ENCODE results near the gene MACROD2. TPM values are rescaled to one million over a fixed set of nuclear protein-coding genes. Genes with fewer than 3 reads are reported as not detected.

MACROD2 gene
- total RNA-seq, 1 donor from 2014 or later: 3.1 TPM

GRCh38 chr20:14764511-14765369 lies 769.4 kb downstream of the MACROD2 start:
- Histone ChIP-seq H3K4me3 (ENCODE audit: low read length in 3 of 3) (no peak overlapping the region), H3K36me3 (ENCODE audit: control insufficient read depth in 3 of 3, insufficient read depth in 3 of 3, low read length in 3 of 3) (no peaks in the 10 kb centered on the region), H3K4me1 (ENCODE audit: control insufficient read depth in 3 of 3, insufficient read depth in 3 of 3, low read length in 3 of 3) (no peaks in the 10 kb centered on the region), H3K9ac (ENCODE audit: low read depth in 1 of 3, low read length in 3 of 3) (no peak overlapping the region), H3K27ac (ENCODE audit: low read depth, low read length) (no peak overlapping the region), H3K9me3 (ENCODE audit: control insufficient read depth in 3 of 3, low read length in 3 of 3) (no peaks in the 10 kb centered on the region), H3K27me3 (ENCODE audit: control insufficient read depth in 3 of 3, insufficient read depth in 3 of 3, low read length in 3 of 3) (no peaks in the 10 kb centered on the region)

GRCh38 chr20:14765370-14765701 lies 770.0 kb downstream of the MACROD2 start:
- no peaks in the 10 kb centered on the region for H3K36me3 ChIP-seq (ENCODE audit: control insufficient read depth in 3 of 3, insufficient read depth in 3 of 3, low read length in 3 of 3)

GRCh38 chr20:14773486-14773885 lies 778.2 kb downstream of the MACROD2 start:
- H3K27me3 ChIP-seq (ENCODE audit: control insufficient read depth in 3 of 3, insufficient read depth in 3 of 3, low read length in 3 of 3): no peaks in the 10 kb centered on the region
- no peak overlapping the region for H3K27ac ChIP-seq (ENCODE audit: low read depth, low read length)
- no peak overlapping the region for H3K4me3 ChIP-seq (ENCODE audit: low read length in 3 of 3)
- peaks cover 5 to 13% (median 12%) of the 10 kb centered on the region in 3 donors for H3K4me1 ChIP-seq (ENCODE audit: control insufficient read depth in 3 of 3, insufficient read depth in 3 of 3, low read length in 3 of 3)
- H3K9ac ChIP-seq (ENCODE audit: low read depth in 1 of 3, low read length in 3 of 3): no peak overlapping the region
- no peaks in the 10 kb centered on the region for H3K36me3 ChIP-seq (ENCODE audit: control insufficient read depth in 3 of 3, insufficient read depth in 3 of 3, low read length in 3 of 3)
- H3K9me3 ChIP-seq (ENCODE audit: control insufficient read depth in 3 of 3, low read length in 3 of 3): no peaks in the 10 kb centered on the region

More at GRCh38 chr20:14765370-14765701, 770.0 kb downstream of the MACROD2 start:
- Histone ChIP-seq H3K27me3 (ENCODE audit: control insufficient read depth in 3 of 3, insufficient read depth in 3 of 3, low read length in 3 of 3) (no peaks in the 10 kb centered on the region), H3K9me3 (ENCODE audit: control insufficient read depth in 3 of 3, low read length in 3 of 3) (no peaks in the 10 kb centered on the region), H3K4me1 (ENCODE audit: control insufficient read depth in 3 of 3, insufficient read depth in 3 of 3, low read length in 3 of 3) (no peaks in the 10 kb centered on the region), H3K9ac (ENCODE audit: low read depth in 1 of 3, low read length in 3 of 3) (no peak overlapping the region), H3K27ac (ENCODE audit: low read depth, low read length) (no peak overlapping the region), H3K4me3 (ENCODE audit: low read length in 3 of 3) (no peak overlapping the region)

GRCh38 chr20:14775778-14776177 lies 780.5 kb downstream of the MACROD2 start:
- Histone ChIP-seq H3K4me1 (ENCODE audit: control insufficient read depth in 3 of 3, insufficient read depth in 3 of 3, low read length in 3 of 3) (peaks cover 5 to 13% (median 12%) of the 10 kb centered on the region in 3 donors), H3K9me3 (ENCODE audit: control insufficient read depth in 3 of 3, low read length in 3 of 3) (no peaks in the 10 kb centered on the region), H3K36me3 (ENCODE audit: control insufficient read depth in 3 of 3, insufficient read depth in 3 of 3, low read length in 3 of 3) (no peaks in the 10 kb centered on the region), H3K4me3 (ENCODE audit: low read length in 3 of 3) (no peak overlapping the region), H3K9ac (ENCODE audit: low read depth in 1 of 3, low read length in 3 of 3) (no peak overlapping the region), H3K27ac (ENCODE audit: low read depth, low read length) (no peak overlapping the region), H3K27me3 (ENCODE audit: control insufficient read depth in 3 of 3, insufficient read depth in 3 of 3, low read length in 3 of 3) (no peaks in the 10 kb centered on the region)

- no peak overlapping the region for H3K27ac ChIP-seq (ENCODE audit: low read depth, low read length)
Measured at GRCh38 chr20:14777591-14777990, 782.3 kb downstream of the MACROD2 start.

GRCh38 chr20:14778096-14778495 lies 782.8 kb downstream of the MACROD2 start:
- Histone ChIP-seq H3K9ac (ENCODE audit: low read depth in 1 of 3, low read length in 3 of 3) (no peak overlapping the region), H3K4me3 (ENCODE audit: low read length in 3 of 3) (no peak overlapping the region), H3K27me3 (ENCODE audit: control insufficient read depth in 3 of 3, insufficient read depth in 3 of 3, low read length in 3 of 3) (no peaks in the 10 kb centered on the region), H3K27ac (ENCODE audit: low read depth, low read length) (no peak overlapping the region), H3K9me3 (ENCODE audit: control insufficient read depth in 3 of 3, low read length in 3 of 3) (no peaks in the 10 kb centered on the region), H3K36me3 (ENCODE audit: control insufficient read depth in 3 of 3, insufficient read depth in 3 of 3, low read length in 3 of 3) (no peaks in the 10 kb centered on the region), H3K4me1 (ENCODE audit: control insufficient read depth in 3 of 3, insufficient read depth in 3 of 3, low read length in 3 of 3) (peaks cover 5 to 13% (median 12%) of the 10 kb centered on the region in 3 donors)

More at GRCh38 chr20:14777591-14777990, 782.3 kb downstream of the MACROD2 start:
- peaks cover 5 to 13% (median 12%) of the 10 kb centered on the region in 3 donors for H3K4me1 ChIP-seq (ENCODE audit: control insufficient read depth in 3 of 3, insufficient read depth in 3 of 3, low read length in 3 of 3)
- H3K27me3 ChIP-seq (ENCODE audit: control insufficient read depth in 3 of 3, insufficient read depth in 3 of 3, low read length in 3 of 3): no peaks in the 10 kb centered on the region
- H3K4me3 ChIP-seq (ENCODE audit: low read length in 3 of 3): no peak overlapping the region
- no peak overlapping the region for H3K9ac ChIP-seq (ENCODE audit: low read depth in 1 of 3, low read length in 3 of 3)
- H3K9me3 ChIP-seq (ENCODE audit: control insufficient read depth in 3 of 3, low read length in 3 of 3): no peaks in the 10 kb centered on the region
- no peaks in the 10 kb centered on the region for H3K36me3 ChIP-seq (ENCODE audit: control insufficient read depth in 3 of 3, insufficient read depth in 3 of 3, low read length in 3 of 3)

- Histone ChIP-seq H3K4me1 (ENCODE audit: control insufficient read depth in 3 of 3, insufficient read depth in 3 of 3, low read length in 3 of 3) (peaks cover 5 to 13% (median 12%) of the 10 kb centered on the region in 3 donors), H3K9ac (ENCODE audit: low read depth in 1 of 3, low read length in 3 of 3) (no peak overlapping the region)
Measured at GRCh38 chr20:14778875-14779274, 783.6 kb downstream of the MACROD2 start.

GRCh38 chr20:14780508-14780907 lies 785.2 kb downstream of the MACROD2 start:
- no peak overlapping the region for H3K4me3 ChIP-seq (ENCODE audit: low read length in 3 of 3)
- H3K36me3 ChIP-seq (ENCODE audit: control insufficient read depth in 3 of 3, insufficient read depth in 3 of 3, low read length in 3 of 3): no peaks in the 10 kb centered on the region
- no peak overlapping the region for H3K9ac ChIP-seq (ENCODE audit: low read depth in 1 of 3, low read length in 3 of 3)
- peaks cover 1 to 7% (median 6%) of the 10 kb centered on the region in 3 donors for H3K4me1 ChIP-seq (ENCODE audit: control insufficient read depth in 3 of 3, insufficient read depth in 3 of 3, low read length in 3 of 3)
- H3K27ac ChIP-seq (ENCODE audit: low read depth, low read length): no peak overlapping the region
- H3K27me3 ChIP-seq (ENCODE audit: control insufficient read depth in 3 of 3, insufficient read depth in 3 of 3, low read length in 3 of 3): no peaks in the 10 kb centered on the region
- no peaks in the 10 kb centered on the region for H3K9me3 ChIP-seq (ENCODE audit: control insufficient read depth in 3 of 3, low read length in 3 of 3)

More at GRCh38 chr20:14778875-14779274, 783.6 kb downstream of the MACROD2 start:
- Histone ChIP-seq H3K9me3 (ENCODE audit: control insufficient read depth in 3 of 3, low read length in 3 of 3) (no peaks in the 10 kb centered on the region), H3K27ac (ENCODE audit: low read depth, low read length) (no peak overlapping the region), H3K4me3 (ENCODE audit: low read length in 3 of 3) (no peak overlapping the region), H3K36me3 (ENCODE audit: control insufficient read depth in 3 of 3, insufficient read depth in 3 of 3, low read length in 3 of 3) (no peaks in the 10 kb centered on the region), H3K27me3 (ENCODE audit: control insufficient read depth in 3 of 3, insufficient read depth in 3 of 3, low read length in 3 of 3) (no peaks in the 10 kb centered on the region)

- Histone ChIP-seq H3K4me3 (ENCODE audit: low read length in 3 of 3) (no peak overlapping the region), H3K27ac (ENCODE audit: low read depth, low read length) (no peak overlapping the region), H3K36me3 (ENCODE audit: control insufficient read depth in 3 of 3, insufficient read depth in 3 of 3, low read length in 3 of 3) (no peaks in the 10 kb centered on the region)
Measured at GRCh38 chr20:14782731-14783130, 787.4 kb downstream of the MACROD2 start.

GRCh38 chr20:14783766-14784165 lies 788.5 kb downstream of the MACROD2 start:
- Histone ChIP-seq H3K36me3 (ENCODE audit: control insufficient read depth in 3 of 3, insufficient read depth in 3 of 3, low read length in 3 of 3) (no peaks in the 10 kb centered on the region), H3K4me1 (ENCODE audit: control insufficient read depth in 3 of 3, insufficient read depth in 3 of 3, low read length in 3 of 3) (no peaks in the 10 kb centered on the region), H3K27ac (ENCODE audit: low read depth, low read length) (no peak overlapping the region), H3K27me3 (ENCODE audit: control insufficient read depth in 3 of 3, insufficient read depth in 3 of 3, low read length in 3 of 3) (no peaks in the 10 kb centered on the region), H3K4me3 (ENCODE audit: low read length in 3 of 3) (no peak overlapping the region), H3K9me3 (ENCODE audit: control insufficient read depth in 3 of 3, low read length in 3 of 3) (no peaks in the 10 kb centered on the region), H3K9ac (ENCODE audit: low read depth in 1 of 3, low read length in 3 of 3) (no peak overlapping the region)

More at GRCh38 chr20:14782731-14783130, 787.4 kb downstream of the MACROD2 start:
- Histone ChIP-seq H3K9ac (ENCODE audit: low read depth in 1 of 3, low read length in 3 of 3) (no peak overlapping the region), H3K9me3 (ENCODE audit: control insufficient read depth in 3 of 3, low read length in 3 of 3) (no peaks in the 10 kb centered on the region), H3K27me3 (ENCODE audit: control insufficient read depth in 3 of 3, insufficient read depth in 3 of 3, low read length in 3 of 3) (no peaks in the 10 kb centered on the region), H3K4me1 (ENCODE audit: control insufficient read depth in 3 of 3, insufficient read depth in 3 of 3, low read length in 3 of 3) (no peaks in the 10 kb centered on the region)

Measured in skeletal muscle tissue (tissue), 4 donors.